Loucy (cell line): ENCODE results near the gene SQSTM1.

ENCODE experiments used
- EZH2phosphoT487 ChIP-seq: fragments of 200-600 bp; IDR thresholded peaks from 2 replicates; pipeline ENCODE4 v1.6.1; 2018; ENCODE audit warnings: antibody characterized with exemption, mild to moderate bottlenecking, moderate library complexity, borderline replicate concordance
- TF ChIP-seq, protein P1 (sequence below): fragments of 200-600 bp; sonication (generic); conservative IDR thresholded peaks from 2 replicates; pipeline ENCODE4 v1.5.1; 2014; ENCODE audit warnings: mild to moderate bottlenecking, antibody characterized with exemption, low read length

DNA sequence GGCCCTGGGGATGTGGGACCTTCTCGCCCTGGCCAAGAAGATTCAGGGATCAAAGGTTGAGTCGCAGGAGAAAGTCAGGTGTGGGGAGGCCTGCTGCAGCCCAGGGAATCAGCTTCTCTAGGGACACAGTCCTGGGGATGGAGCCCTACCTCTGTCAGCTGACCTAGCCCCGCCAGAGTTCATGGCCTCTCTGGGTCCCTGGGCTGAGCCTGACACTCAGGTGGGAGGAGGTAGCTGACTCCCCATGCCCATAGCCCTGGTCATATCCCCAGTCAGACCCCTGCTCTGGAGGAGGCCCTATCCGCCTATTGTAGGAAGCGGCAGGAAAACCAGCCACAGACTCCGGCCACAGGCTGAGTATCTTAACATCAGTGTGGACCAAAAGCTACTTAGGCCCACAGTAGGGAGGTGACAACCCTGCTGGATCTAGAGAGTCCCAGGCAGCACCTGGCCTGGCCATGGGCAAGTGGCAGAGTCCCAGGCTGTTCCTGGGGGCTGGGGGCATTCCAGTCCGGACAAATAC, 52.9 kb downstream of the SQSTM1 start:
- TF ChIP-seq, protein P1, sequence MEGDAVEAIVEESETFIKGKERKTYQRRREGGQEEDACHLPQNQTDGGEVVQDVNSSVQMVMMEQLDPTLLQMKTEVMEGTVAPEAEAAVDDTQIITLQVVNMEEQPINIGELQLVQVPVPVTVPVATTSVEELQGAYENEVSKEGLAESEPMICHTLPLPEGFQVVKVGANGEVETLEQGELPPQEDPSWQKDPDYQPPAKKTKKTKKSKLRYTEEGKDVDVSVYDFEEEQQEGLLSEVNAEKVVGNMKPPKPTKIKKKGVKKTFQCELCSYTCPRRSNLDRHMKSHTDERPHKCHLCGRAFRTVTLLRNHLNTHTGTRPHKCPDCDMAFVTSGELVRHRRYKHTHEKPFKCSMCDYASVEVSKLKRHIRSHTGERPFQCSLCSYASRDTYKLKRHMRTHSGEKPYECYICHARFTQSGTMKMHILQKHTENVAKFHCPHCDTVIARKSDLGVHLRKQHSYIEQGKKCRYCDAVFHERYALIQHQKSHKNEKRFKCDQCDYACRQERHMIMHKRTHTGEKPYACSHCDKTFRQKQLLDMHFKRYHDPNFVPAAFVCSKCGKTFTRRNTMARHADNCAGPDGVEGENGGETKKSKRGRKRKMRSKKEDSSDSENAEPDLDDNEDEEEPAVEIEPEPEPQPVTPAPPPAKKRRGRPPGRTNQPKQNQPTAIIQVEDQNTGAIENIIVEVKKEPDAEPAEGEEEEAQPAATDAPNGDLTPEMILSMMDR = no peak
- TF ChIP-seq EZH2phosphoT487 = no peak
